K562 (cell line): ENCODE data around the gene FMN1. TPM values are rescaled to one million over a fixed set of nuclear protein-coding genes. Genes with fewer than 3 reads are reported as not detected.

Source experiments
- ATAC-seq: fragments of 200-7000 bp; cut with Tn5 transposase; 3 replicates; pipeline ENCODE4 v1.9.1; 2020; ENCODE audit warnings: moderate library complexity
- BruUV-seq: library from RNA; stranded (reverse); fragments of 400-500 nt; replicated peaks from 2 replicates; lab custom pipeline; 2021; lab: Mats Ljungman, UMichigan
- CTCF ChIA-PET: fragments of 300-600 bp; formaldehyde crosslinking; extraction: SDS; loops from one replicate; lab custom pipeline; 2021; ENCODE audit warnings: low intra/inter-chr PET ratio; lab: Yijun Ruan, JAX
- POLR2A ChIA-PET: fragments of 300-600, 350-650 bp; sonication (Branson Sonifier 250); formaldehyde crosslinking; extraction: SDS; loops from one replicate; lab custom pipeline; 2021; ENCODE audit warnings: antibody characterized with exemption, inconsistent platforms; lab: Yijun Ruan, JAX
- DNase-seq, 4 experiments: peaks; one replicate each; pipeline versions ENCODE4 v3.0.0 to v3.0.0-alpha.2; 2011 to 2018; ENCODE audit warnings: low spot score in 3 of 4, mixed read lengths in 3 of 4; ENCODE audit errors: extremely low read depth in 1 of 4
- FAIRE-seq: peaks from 2 replicates; lab custom pipeline; 2011; peaks lifted over from hg19 to GRCh38; lab: Jason Lieb, UNC
- H2AFZ ChIP-seq: 2 replicates; pipeline ENCODE4 v1.6.0; 2011; ENCODE audit warnings: low read depth, low read length, control low read depth, inconsistent platforms
- H3K27ac ChIP-seq: fragments of 200-600 bp; 3 replicates; pipeline ENCODE4 v1.8.0; 2011; ENCODE audit warnings: low read depth, mild to moderate bottlenecking, control low read depth, inconsistent platforms, low read length, moderate library complexity, mixed read lengths; ENCODE audit errors: extremely low read depth
- H3K27me3 ChIP-seq, 2 experiments: fragments of 300-600 bp in 1 of 2; 2 replicates in 1 of 2; 3 replicates in 1 of 2; pipeline versions ENCODE4 v1.6.0 to v1.8.0; 2011; ENCODE audit warnings: inconsistent platforms in 2 of 2, low read length in 2 of 2, mild to moderate bottlenecking in 1 of 2, mixed read lengths in 1 of 2, moderate library complexity in 1 of 2; ENCODE audit not compliant: control insufficient read depth in 2 of 2, insufficient read depth in 2 of 2
- H3K36me3 ChIP-seq: fragments of 300-600 bp; 3 replicates; pipeline ENCODE4 v1.8.0; 2011; ENCODE audit warnings: mild to moderate bottlenecking, low read length, inconsistent platforms; ENCODE audit not compliant: control insufficient read depth, insufficient read depth
- H3K4me1 ChIP-seq, 2 experiments: fragments of 200-600 bp in 1 of 2; replicated peaks in 1 of 2; 2 replicates in 1 of 2; 3 replicates in 1 of 2; pipeline versions ENCODE4 v1.5.1 to v1.8.0; 2011; ENCODE audit warnings: inconsistent platforms in 2 of 2, low read length in 2 of 2, mild to moderate bottlenecking in 1 of 2, mixed read lengths in 1 of 2, moderate library complexity in 1 of 2; ENCODE audit not compliant: control insufficient read depth in 2 of 2, insufficient read depth in 2 of 2
- H3K4me2 ChIP-seq: 2 replicates; pipeline ENCODE4 v1.6.1; 2011; ENCODE audit warnings: low read length, control low read depth, inconsistent platforms, mixed read lengths; ENCODE audit not compliant: insufficient read depth
- H3K4me3 ChIP-seq: fragments of 200-600 bp; sonication (generic), shearing (Covaris generic); 2 replicates; pipeline ENCODE4 v1.5.1; 2016; ENCODE audit warnings: control low read depth, inconsistent platforms
- H3K79me2 ChIP-seq: fragments of 200-600 bp; 3 replicates; pipeline ENCODE4 v1.8.0; 2011; ENCODE audit warnings: low read length, inconsistent platforms; ENCODE audit not compliant: control insufficient read depth, insufficient read depth
- H3K9ac ChIP-seq, 2 experiments: 2 replicates each; pipeline versions ENCODE4 v1.6.0 to v1.6.1; 2011; ENCODE audit warnings: low read depth in 2 of 2, low read length in 2 of 2, control low read depth in 1 of 2, inconsistent platforms in 1 of 2, mild to moderate bottlenecking in 1 of 2, mixed read lengths in 1 of 2; ENCODE audit not compliant: insufficient read depth in 1 of 2
- H3K9me1 ChIP-seq: one replicate; pipeline ENCODE4 v1.6.0; 2011; ENCODE audit warnings: inconsistent platforms, mild to moderate bottlenecking, low read length, moderate library complexity; ENCODE audit not compliant: control insufficient read depth, insufficient read depth
- H3K9me3 ChIP-seq: replicated peaks from 2 replicates; pipeline ENCODE4 v1.5.1; 2011; ENCODE audit warnings: low read depth, low read length, inconsistent platforms; ENCODE audit not compliant: control insufficient read depth, insufficient read depth
- H4K20me1 ChIP-seq: replicated peaks from 2 replicates; pipeline ENCODE4 v1.6.1; 2011; ENCODE audit warnings: low read length, inconsistent platforms, mixed read lengths; ENCODE audit not compliant: control insufficient read depth, insufficient read depth
- ATF2 ChIP-seq: sonication (generic); formaldehyde crosslinking; IDR thresholded peaks from 2 replicates; pipeline ENCODE4 v1.8.1; 2022; ENCODE audit warnings: missing genetic modification reagents
- CBFB ChIP-seq: sonication (generic); formaldehyde crosslinking; IDR thresholded peaks from 2 replicates; pipeline ENCODE4 v1.4.0; 2020; ENCODE audit warnings: mild to moderate bottlenecking, missing genetic modification reagents
- MCM3 ChIP-seq: fragments of 450-650 bp; IDR thresholded peaks from 2 replicates; pipeline ENCODE4 v1.6.1; 2016
- MEIS2 ChIP-seq: fragments of 450-650 bp; IDR thresholded peaks from 2 replicates; pipeline ENCODE4 v1.6.1; 2014; ENCODE audit warnings: mild to moderate bottlenecking; ENCODE audit not compliant: partially characterized antibody
- SIRT6 ChIP-seq: IDR thresholded peaks from one replicate; pipeline ENCODE4 v1.6.1; 2012; ENCODE audit warnings: low read depth, mild to moderate bottlenecking, control low read depth, inconsistent platforms, low read length, moderate library complexity
- WGBS: fragments of 100-300 bp; shearing (Covaris generic); methylation state at CpG from one replicate; pipeline ENCODE4 v1.1.6; 2016; ENCODE audit warnings: low coverage, mixed read lengths; ENCODE audit not compliant: insufficient coverage; ENCODE audit errors: missing lambda C conversion rate; 5-methylcytosine and 5-hydroxymethylcytosine counted together
- in situ Hi-C: fragments of 300-500 bp; cut with MboI; formaldehyde crosslinking; loops from 4 replicates; pipeline ENCODE4 v1.15.0; 2018; ENCODE audit warnings: inconsistent platforms, mixed read lengths
- intact Hi-C: fragments of 100-400 bp; cut with micrococcal nuclease; formaldehyde crosslinking; loops from 2 replicates; pipeline ENCODE4 v1.14.2; 2022
- polyA plus RNA-seq, 8 experiments: library from polyadenylated mRNA; depleted of rRNA in 4 of 8; stranded (reverse) in 5 of 8; unstranded in 3 of 8; fragments of >200 nt; fragmentation: Nextera tagmentation in 2 of 8; fragmentation: Illumina TruSeq in 1 of 8; extraction: Ambion mirVana in 2 of 8; extraction: Trizol in 1 of 8; gene quantifications; 2 replicates each; pipeline versions ENCODE4 v1.2.1 to v1.2.3, GENCODE V29; 2011 to 2014; ENCODE audit warnings: inconsistent platforms in 1 of 8, missing spikeins in 1 of 8
- total RNA-seq, 7 experiments: library from RNA; depleted of rRNA in 6 of 7; stranded (reverse); fragments of >200 nt in 6 of 7; fragmentation: Illumina TruSeq in 2 of 7; extraction: Trizol in 2 of 7; gene quantifications; 2 replicates each; pipeline versions ENCODE4 v1.2.1 to v1.2.3, GENCODE V29; 2011 to 2021; ENCODE audit warnings: low replicate concordance in 1 of 7

The FMN1 gene
- total and polyA plus RNA-seq, 9 of the 15 experiments (the other 6 are each of a cell fraction or from before 2014, with no cell fraction given): 0.03 to 0.07 (median 0.04) TPM; not detected in 6

- ChIA-PET CTCF (no interaction called here), POLR2A (no interaction called here)
- no peak overlapping the region for H3K4me2 ChIP-seq
- DNase-seq (no peak), FAIRE-seq (no peak), ATAC-seq (no peak)
- in situ Hi-C loops: no loop called here
- intact Hi-C loops: no loop called here
- no peak for TF ChIP-seq SIRT6
- no peak for TF ChIP-seq MEIS2
- no peak for TF ChIP-seq ATF2
- no peak for TF ChIP-seq MCM3
- TF ChIP-seq CBFB (CRISPR knock-in tag): no peak
- H2AFZ ChIP-seq: no peak overlapping the region
- H3K79me2 ChIP-seq: no peaks in the 10 kb centered on the region
- H3K9ac ChIP-seq: no peak overlapping the region
- no peaks in the 10 kb centered on the region for H3K9me1 ChIP-seq
- H3K4me1 ChIP-seq: no peaks in the 10 kb centered on the region
- H3K27ac ChIP-seq: no peak overlapping the region
- BruUV-seq: no TSS peak
- WGBS: 3% methylated on average over 3 of the region's 3 CpGs
- H3K4me3 ChIP-seq: no peak overlapping the region
- H3K36me3 ChIP-seq: no peaks in the 10 kb centered on the region
- H4K20me1 ChIP-seq: no peaks in the 10 kb centered on the region
- H3K27me3 ChIP-seq: no peaks in the 10 kb centered on the region
- H3K9me3 ChIP-seq: no peaks in the 10 kb centered on the region
These were observed 412.7 kb downstream of the FMN1 start for GRCh38 chr15:32781781-32782180.
